ENCODE results near the gene CLSTN2.

- TF ChIP-seq, protein P1, sequence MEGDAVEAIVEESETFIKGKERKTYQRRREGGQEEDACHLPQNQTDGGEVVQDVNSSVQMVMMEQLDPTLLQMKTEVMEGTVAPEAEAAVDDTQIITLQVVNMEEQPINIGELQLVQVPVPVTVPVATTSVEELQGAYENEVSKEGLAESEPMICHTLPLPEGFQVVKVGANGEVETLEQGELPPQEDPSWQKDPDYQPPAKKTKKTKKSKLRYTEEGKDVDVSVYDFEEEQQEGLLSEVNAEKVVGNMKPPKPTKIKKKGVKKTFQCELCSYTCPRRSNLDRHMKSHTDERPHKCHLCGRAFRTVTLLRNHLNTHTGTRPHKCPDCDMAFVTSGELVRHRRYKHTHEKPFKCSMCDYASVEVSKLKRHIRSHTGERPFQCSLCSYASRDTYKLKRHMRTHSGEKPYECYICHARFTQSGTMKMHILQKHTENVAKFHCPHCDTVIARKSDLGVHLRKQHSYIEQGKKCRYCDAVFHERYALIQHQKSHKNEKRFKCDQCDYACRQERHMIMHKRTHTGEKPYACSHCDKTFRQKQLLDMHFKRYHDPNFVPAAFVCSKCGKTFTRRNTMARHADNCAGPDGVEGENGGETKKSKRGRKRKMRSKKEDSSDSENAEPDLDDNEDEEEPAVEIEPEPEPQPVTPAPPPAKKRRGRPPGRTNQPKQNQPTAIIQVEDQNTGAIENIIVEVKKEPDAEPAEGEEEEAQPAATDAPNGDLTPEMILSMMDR (IDR thresholded peaks at IDR 0.05) = no peak
- no peak for TF ChIP-seq POLR2A (IDR thresholded peaks at IDR 0.05)
Measured at GRCh38 chr3:140406655-140407054, 471.7 kb downstream of the CLSTN2 start.
